Measurements from ENCODE around the gene DHODH.
"Not testable (repeated sequence)": the region's sequence is repeated elsewhere in the genome, so short reads cannot be mapped to it uniquely, and the experiment has no call there.

The DHODH gene

GRCh38 chr16:72008424-72009216 is at the start of gene DHODH:
Gene DHODH, plus strand, starts transcription at chr16:72008744. Its CDS starts 21 bp downstream, at chr16:72008765.
- peak; percentile 97 for DNase-seq (ENCODE audit: low spot score)

- DNase-seq (ENCODE audit: low spot score) = peak; percentile 84
These were observed 47.2 kb upstream of the DHODH start for GRCh38 chr16:71961066-71962039.

- no peak for DNase-seq (ENCODE audit: low spot score)
These were observed 45.2 kb upstream of the DHODH start for GRCh38 chr16:71963125-71963875.

- no peak for DNase-seq (ENCODE audit: low spot score)
These were observed 43.3 kb upstream of the DHODH start for GRCh38 chr16:71965223-71965622.

- no peak for DNase-seq (ENCODE audit: low spot score)
These were observed 41.6 kb upstream of the DHODH start for GRCh38 chr16:71966932-71967331.

- no peak for DNase-seq (ENCODE audit: low spot score)
These were observed 39.2 kb upstream of the DHODH start for GRCh38 chr16:71969353-71969752.

- DNase-seq (ENCODE audit: low spot score) = no peak
These were observed 37.0 kb upstream of the DHODH start for GRCh38 chr16:71971571-71971970.

- DNase-seq (ENCODE audit: low spot score) = no peak
These were observed 36.2 kb upstream of the DHODH start for GRCh38 chr16:71972356-71972755.

GRCh38 chr16:71973001-71973400 is 35.5 kb upstream of the DHODH start:
- DNase-seq (ENCODE audit: low spot score) = no peak

- DNase-seq (ENCODE audit: low spot score) = no peak
These were observed 34.3 kb upstream of the DHODH start for GRCh38 chr16:71974068-71974818.

GRCh38 chr16:71985262-71985974 is 23.1 kb upstream of the DHODH start:
- no peak for DNase-seq (ENCODE audit: low spot score)

- no peak for DNase-seq (ENCODE audit: low spot score)
These were observed 22.4 kb upstream of the DHODH start for GRCh38 chr16:71986131-71986530.

- DNase-seq (ENCODE audit: low spot score) = no peak
These were observed 13.5 kb upstream of the DHODH start for GRCh38 chr16:71995038-71995437.

- not testable (repeated sequence) for DNase-seq (ENCODE audit: low spot score)
These were observed 11.0 kb upstream of the DHODH start for GRCh38 chr16:71997578-71997977.

GRCh38 chr16:72001180-72001874 is 7.2 kb upstream of the DHODH start:
- no peak for DNase-seq (ENCODE audit: low spot score)

GRCh38 chr16:72002619-72003018 is 5.9 kb upstream of the DHODH start:
- no peak for DNase-seq (ENCODE audit: low spot score)

GRCh38 chr16:72008065-72008423 is 500 bp upstream of the DHODH start:
- not testable (repeated sequence) for DNase-seq (ENCODE audit: low spot score)

- no peak for DNase-seq (ENCODE audit: low spot score)
These were observed 1.2 kb downstream of the DHODH start for GRCh38 chr16:72009779-72010178.

- no peak for DNase-seq (ENCODE audit: low spot score)
These were observed 4.1 kb downstream of the DHODH start for GRCh38 chr16:72012607-72013006.

- DNase-seq (ENCODE audit: low spot score) = no peak
These were observed 4.8 kb downstream of the DHODH start for GRCh38 chr16:72013389-72013788.

Data from SW480 (cell line).